Sigmoid colon (tissue), 4 donors: ENCODE data around the gene MPND.

Experiments used
- EP300 ChIP-seq, 4 donors: sonication (generic); formaldehyde crosslinking; IDR thresholded peaks; one replicate each; pipeline ENCODE4 v1.6.1; 2017; ENCODE audit warnings: antibody characterized with exemption in 4 of 4
- POLR2A ChIP-seq, 2 donors: fragments of 450-650 bp; IDR thresholded peaks; one replicate each; pipeline ENCODE4 v1.6.1; 2016; ENCODE audit warnings: antibody characterized with exemption in 2 of 2, mild to moderate bottlenecking in 2 of 2, moderate library complexity in 2 of 2
- POLR2AphosphoS5 ChIP-seq, 4 donors: sonication (generic); formaldehyde crosslinking; IDR thresholded peaks; one replicate each; pipeline ENCODE4 v1.6.1; 2017; ENCODE audit warnings: antibody characterized with exemption in 4 of 4
- TF ChIP-seq, protein P1 (sequence below), 4 experiments: fragments of 450-650 bp in 3 of 4; fragments of 200-600 bp in 1 of 4; IDR thresholded peaks; one replicate each; pipeline ENCODE4 v1.5.1; 2016 to 2019; ENCODE audit warnings: antibody characterized with exemption in 4 of 4, mild to moderate bottlenecking in 3 of 4, moderate library complexity in 2 of 4

DNA sequence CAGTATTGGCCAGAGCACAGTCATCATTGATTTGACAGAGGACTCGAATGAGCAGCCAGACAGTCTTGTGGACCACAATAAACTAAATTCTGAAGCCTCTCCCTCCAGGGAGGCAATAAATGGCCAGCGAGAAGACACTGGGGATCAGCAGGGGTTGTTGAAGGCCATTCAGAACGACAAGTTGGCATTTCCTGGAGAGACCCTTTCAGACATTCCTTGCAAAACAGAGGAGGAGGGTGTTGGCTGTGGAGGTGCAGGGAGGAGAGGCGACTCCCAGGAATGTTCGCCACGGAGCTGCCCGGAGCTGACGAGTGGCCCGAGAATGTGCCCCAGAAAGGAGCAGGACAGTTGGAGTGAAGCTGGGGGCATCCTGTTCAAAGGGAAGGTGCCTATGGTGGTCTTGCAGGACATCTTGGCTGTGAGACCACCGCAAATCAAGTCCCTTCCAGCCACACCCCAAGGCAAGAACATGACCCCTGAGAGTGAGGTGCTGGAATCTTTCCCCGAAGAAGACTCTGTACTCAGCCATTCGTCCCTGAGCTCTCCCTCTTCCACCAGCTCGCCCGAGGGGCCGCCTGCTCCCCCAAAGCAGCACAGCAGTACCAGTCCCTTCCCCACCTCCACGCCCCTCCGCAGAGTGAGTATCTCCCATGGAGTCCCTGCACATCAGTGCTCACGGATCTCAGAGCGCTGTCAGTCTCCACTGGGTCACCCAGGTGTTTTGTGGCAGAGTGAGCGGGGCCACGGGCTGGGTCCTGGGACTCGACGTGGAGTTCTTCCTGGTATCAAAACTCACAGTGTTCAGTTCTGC is 66.0 kb downstream of the MPND start:
- TF ChIP-seq, protein P1, sequence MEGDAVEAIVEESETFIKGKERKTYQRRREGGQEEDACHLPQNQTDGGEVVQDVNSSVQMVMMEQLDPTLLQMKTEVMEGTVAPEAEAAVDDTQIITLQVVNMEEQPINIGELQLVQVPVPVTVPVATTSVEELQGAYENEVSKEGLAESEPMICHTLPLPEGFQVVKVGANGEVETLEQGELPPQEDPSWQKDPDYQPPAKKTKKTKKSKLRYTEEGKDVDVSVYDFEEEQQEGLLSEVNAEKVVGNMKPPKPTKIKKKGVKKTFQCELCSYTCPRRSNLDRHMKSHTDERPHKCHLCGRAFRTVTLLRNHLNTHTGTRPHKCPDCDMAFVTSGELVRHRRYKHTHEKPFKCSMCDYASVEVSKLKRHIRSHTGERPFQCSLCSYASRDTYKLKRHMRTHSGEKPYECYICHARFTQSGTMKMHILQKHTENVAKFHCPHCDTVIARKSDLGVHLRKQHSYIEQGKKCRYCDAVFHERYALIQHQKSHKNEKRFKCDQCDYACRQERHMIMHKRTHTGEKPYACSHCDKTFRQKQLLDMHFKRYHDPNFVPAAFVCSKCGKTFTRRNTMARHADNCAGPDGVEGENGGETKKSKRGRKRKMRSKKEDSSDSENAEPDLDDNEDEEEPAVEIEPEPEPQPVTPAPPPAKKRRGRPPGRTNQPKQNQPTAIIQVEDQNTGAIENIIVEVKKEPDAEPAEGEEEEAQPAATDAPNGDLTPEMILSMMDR (IDR thresholded peaks at IDR 0.05), result no peak
- TF ChIP-seq POLR2A (IDR thresholded peaks at IDR 0.05), result no peak
- no peak for TF ChIP-seq EP300 (IDR thresholded peaks at IDR 0.05)
- TF ChIP-seq POLR2AphosphoS5 (IDR thresholded peaks at IDR 0.05), result no peak
